ACC112 (cell line): Measurements from ENCODE around the gene SLC39A11.

Experiments used
- H2AFZ ChIP-seq: fragments of 200-600 bp; sonication (generic); one replicate; pipeline ENCODE4 v1.6.0; 2017; ENCODE audit warnings: antibody characterized with exemption, low read length; ENCODE audit not compliant: unreplicated experiment
- H3K27ac ChIP-seq: fragments of 200-600 bp; sonication (generic); 2 replicates; pipeline ENCODE4 v1.5.1; 2014; ENCODE audit warnings: low read depth, mild to moderate bottlenecking, antibody characterized with exemption, low read length, moderate library complexity
- H3K27me3 ChIP-seq: fragments of 200-600 bp; sonication (generic); 2 replicates; pipeline ENCODE4 v1.6.1; 2014; ENCODE audit warnings: mild to moderate bottlenecking, antibody characterized with exemption, low read length, moderate library complexity, mixed read lengths; ENCODE audit not compliant: insufficient read depth
- H3K36me3 ChIP-seq: fragments of 200-600 bp; sonication (generic); 2 replicates; pipeline ENCODE4 v1.6.1; 2016; ENCODE audit warnings: mild to moderate bottlenecking, antibody characterized with exemption, low read length, moderate library complexity, mixed read lengths; ENCODE audit not compliant: insufficient read depth
- H3K4me1 ChIP-seq: fragments of 200-600 bp; sonication (generic); one replicate; pipeline ENCODE4 v1.6.1; 2016; ENCODE audit warnings: low read length, mixed read lengths; ENCODE audit not compliant: insufficient read depth, unreplicated experiment, control insufficient read depth
- H3K4me3 ChIP-seq: fragments of 200-600 bp; sonication (generic); 2 replicates; pipeline ENCODE4 v1.5.1; 2014; ENCODE audit warnings: mild to moderate bottlenecking, low read depth, low read length
- H3K79me2 ChIP-seq: fragments of 200-600 bp; sonication (generic); one replicate; pipeline ENCODE4 v1.6.0; 2016; ENCODE audit warnings: low read length; ENCODE audit not compliant: control insufficient read depth, unreplicated experiment, insufficient read depth

The SLC39A11 gene

GRCh38 chr17:72922219-72922618 lies 170.3 kb downstream of the SLC39A11 start:
- peaks cover 2% of the 10 kb centered on the region; the same call in 1 of the 2 replicates for H3K36me3 ChIP-seq
- H3K4me3 ChIP-seq: no peak overlapping the region
- H3K79me2 ChIP-seq: no peaks in the 10 kb centered on the region
- H3K27ac ChIP-seq: no peak overlapping the region
- H3K4me1 ChIP-seq: no peaks in the 10 kb centered on the region
- no peak overlapping the region for H2AFZ ChIP-seq
- no peaks in the 10 kb centered on the region for H3K27me3 ChIP-seq

- H2AFZ ChIP-seq: no peak overlapping the region
- no peak overlapping the region for H3K27ac ChIP-seq
- no peaks in the 10 kb centered on the region for H3K79me2 ChIP-seq
- no peaks in the 10 kb centered on the region for H3K4me1 ChIP-seq
- no peaks in the 10 kb centered on the region for H3K27me3 ChIP-seq
- H3K36me3 ChIP-seq: peaks cover 3% of the 10 kb centered on the region; the same call in 1 of the 2 replicates
- no peak overlapping the region for H3K4me3 ChIP-seq
These were observed 171.0 kb downstream of the SLC39A11 start for GRCh38 chr17:72921347-72922054.

GRCh38 chr17:72920513-72920912 lies 172.0 kb downstream of the SLC39A11 start:
- Histone ChIP-seq H3K79me2 (no peaks in the 10 kb centered on the region), H3K27me3 (no peaks in the 10 kb centered on the region), H3K4me3 (no peak overlapping the region), H3K27ac (no peak overlapping the region), H2AFZ (no peak overlapping the region), H3K36me3 (peaks cover 3% of the 10 kb centered on the region; the same call in 1 of the 2 replicates), H3K4me1 (no peaks in the 10 kb centered on the region)

GRCh38 chr17:72916991-72917390 lies 175.5 kb downstream of the SLC39A11 start:
- Histone ChIP-seq H3K79me2 (no peaks in the 10 kb centered on the region), H3K4me1 (no peaks in the 10 kb centered on the region), H3K36me3 (peaks cover 3% of the 10 kb centered on the region; the same call in 1 of the 2 replicates), H2AFZ (no peak overlapping the region), H3K4me3 (no peak overlapping the region), H3K27me3 (no peaks in the 10 kb centered on the region), H3K27ac (no peak overlapping the region)

GRCh38 chr17:72915625-72916081 lies 176.8 kb downstream of the SLC39A11 start:
- no peaks in the 10 kb centered on the region for H3K27me3 ChIP-seq
- H3K36me3 ChIP-seq: peaks cover 3% of the 10 kb centered on the region; the same call in 1 of the 2 replicates
- no peak overlapping the region for H3K4me3 ChIP-seq
- no peaks in the 10 kb centered on the region for H3K79me2 ChIP-seq
- H3K4me1 ChIP-seq: no peaks in the 10 kb centered on the region
- no peak overlapping the region for H3K27ac ChIP-seq
- H2AFZ ChIP-seq: no peak overlapping the region

GRCh38 chr17:72913142-72913682 lies 179.3 kb downstream of the SLC39A11 start:
- no peaks in the 10 kb centered on the region for H3K79me2 ChIP-seq
- no peaks in the 10 kb centered on the region for H3K27me3 ChIP-seq
- H3K27ac ChIP-seq: no peak overlapping the region
- no peak overlapping the region for H2AFZ ChIP-seq
- peaks cover 3% of the 10 kb centered on the region; the same call in 1 of the 2 replicates for H3K36me3 ChIP-seq
- no peak overlapping the region for H3K4me3 ChIP-seq
- no peaks in the 10 kb centered on the region for H3K4me1 ChIP-seq

GRCh38 chr17:72906306-72906705 lies 186.2 kb downstream of the SLC39A11 start:
- no peak overlapping the region for H2AFZ ChIP-seq
- no peaks in the 10 kb centered on the region for H3K79me2 ChIP-seq
- no peaks in the 10 kb centered on the region for H3K27me3 ChIP-seq
- no peak overlapping the region for H3K4me3 ChIP-seq
- H3K36me3 ChIP-seq: no peaks in the 10 kb centered on the region
- H3K27ac ChIP-seq: no peak overlapping the region
- H3K4me1 ChIP-seq: no peaks in the 10 kb centered on the region

GRCh38 chr17:72903522-72903921 lies 189.0 kb downstream of the SLC39A11 start:
- Histone ChIP-seq H3K36me3 (no peaks in the 10 kb centered on the region), H3K27ac (no peak overlapping the region), H3K27me3 (no peaks in the 10 kb centered on the region), H3K4me3 (no peak overlapping the region), H3K79me2 (no peaks in the 10 kb centered on the region), H3K4me1 (no peaks in the 10 kb centered on the region), H2AFZ (no peak overlapping the region)

- no peak overlapping the region for H2AFZ ChIP-seq
- no peak overlapping the region for H3K27ac ChIP-seq
- no peaks in the 10 kb centered on the region for H3K79me2 ChIP-seq
- H3K27me3 ChIP-seq: no peaks in the 10 kb centered on the region
- H3K36me3 ChIP-seq: no peaks in the 10 kb centered on the region
- no peak overlapping the region for H3K4me3 ChIP-seq
- no peaks in the 10 kb centered on the region for H3K4me1 ChIP-seq
These were observed 190.8 kb downstream of the SLC39A11 start for GRCh38 chr17:72901657-72902056.

GRCh38 chr17:72901083-72901482 lies 191.4 kb downstream of the SLC39A11 start:
- Histone ChIP-seq H3K4me1 (no peaks in the 10 kb centered on the region), H3K79me2 (no peaks in the 10 kb centered on the region), H3K27ac (no peak overlapping the region), H3K27me3 (no peaks in the 10 kb centered on the region), H3K36me3 (no peaks in the 10 kb centered on the region), H2AFZ (no peak overlapping the region), H3K4me3 (no peak overlapping the region)

- Histone ChIP-seq H3K4me3 (no peak overlapping the region), H3K4me1 (no peaks in the 10 kb centered on the region)
These were observed 191.9 kb downstream of the SLC39A11 start for GRCh38 chr17:72900654-72900971.

More at GRCh38 chr17:72900654-72900971, 191.9 kb downstream of the SLC39A11 start:
- H3K79me2 ChIP-seq: no peaks in the 10 kb centered on the region
- H3K27me3 ChIP-seq: no peaks in the 10 kb centered on the region
- no peak overlapping the region for H3K27ac ChIP-seq
- H2AFZ ChIP-seq: no peak overlapping the region
- no peaks in the 10 kb centered on the region for H3K36me3 ChIP-seq
